HG02981 (cell line): ENCODE data around the gene NLN.
"Not testable (repeated sequence)": the region's sequence is repeated elsewhere in the genome, so short reads cannot be mapped to it uniquely, and the experiment has no call there.

Source experiments
- ATAC-seq: cut with Tn5 transposase; IDR thresholded peaks from one replicate; pipeline ENCODE4 v1.9.1; 2021; ENCODE audit warnings: mild to moderate bottlenecking, moderate library complexity; ENCODE audit not compliant: unreplicated experiment

The NLN gene

GRCh38 chr5:65866837-65867521 lies 145.0 kb downstream of the NLN start:
- no peak for ATAC-seq

DNA sequence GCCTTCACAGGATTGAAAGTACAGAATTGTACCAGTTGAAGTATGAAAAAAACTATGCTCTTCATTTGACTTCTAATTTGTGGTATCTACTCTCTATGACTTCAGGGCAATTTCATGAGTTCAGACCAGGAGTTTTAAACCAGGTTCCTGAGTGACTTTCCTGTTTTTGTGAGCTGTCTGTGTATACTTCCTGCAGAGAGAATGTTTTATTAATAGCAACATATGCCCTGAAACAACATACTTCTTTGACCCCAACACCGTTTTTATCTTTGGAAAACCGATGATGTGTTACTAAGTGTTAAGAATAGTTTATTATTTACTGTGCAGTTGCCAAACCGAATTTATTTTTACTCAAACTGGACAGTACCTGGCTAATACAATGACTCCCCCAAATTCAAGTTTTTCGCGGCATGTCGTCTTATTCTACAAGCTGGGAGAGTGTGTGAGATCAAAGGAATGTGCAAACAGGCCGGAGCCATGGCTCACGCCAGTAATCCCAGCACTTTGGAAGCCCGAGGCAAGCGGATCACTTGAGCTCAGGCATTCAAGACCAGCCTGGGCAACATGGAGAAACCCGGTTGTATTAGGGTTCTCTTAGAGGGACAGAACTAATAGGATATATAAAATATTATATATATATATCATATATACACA lies 145.7 kb downstream of the NLN start:
- ATAC-seq = no peak

DNA sequence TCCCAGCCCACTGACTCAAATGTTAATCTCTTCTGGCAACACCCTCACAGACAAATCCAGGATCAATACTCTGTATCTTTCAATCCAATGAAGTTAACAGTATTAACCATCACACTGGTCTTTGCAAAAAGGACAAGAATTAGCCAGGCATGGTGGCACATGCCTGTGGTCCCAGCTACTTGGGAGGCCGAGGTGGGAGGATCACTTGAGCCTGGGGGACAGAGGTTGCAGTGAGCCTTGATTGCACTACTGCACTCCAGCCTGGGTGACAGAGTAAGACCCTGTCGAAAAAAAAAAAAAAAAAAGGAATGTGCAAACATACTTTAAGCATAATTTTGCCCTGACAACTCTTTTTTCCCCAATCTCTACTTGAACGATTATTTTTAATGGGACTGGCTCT lies 146.5 kb downstream of the NLN start:
- no peak for ATAC-seq

DNA sequence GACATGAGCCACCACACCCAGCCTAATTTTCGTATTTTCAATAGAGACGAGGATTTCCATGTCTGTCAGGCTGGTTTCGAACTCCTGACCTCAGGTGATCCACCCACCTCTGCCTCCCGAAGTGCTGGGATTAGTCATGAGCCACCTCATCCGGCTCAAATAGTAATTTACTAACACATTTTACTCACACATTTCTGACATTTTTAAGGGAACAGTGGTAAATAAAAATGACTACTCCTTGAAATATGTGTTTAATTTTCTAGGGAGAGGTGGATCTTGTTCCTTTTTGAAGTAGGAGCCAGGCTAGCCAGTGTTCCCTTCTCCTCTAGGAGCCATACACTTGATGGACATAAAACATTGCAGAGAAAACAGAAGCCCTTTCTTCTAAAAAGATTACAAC lies 149.2 kb downstream of the NLN start:
- ATAC-seq = no peak

- ATAC-seq = not testable (repeated sequence)
These were observed 149.8 kb downstream of the NLN start for GRCh38 chr5:65871776-65872175.

DNA sequence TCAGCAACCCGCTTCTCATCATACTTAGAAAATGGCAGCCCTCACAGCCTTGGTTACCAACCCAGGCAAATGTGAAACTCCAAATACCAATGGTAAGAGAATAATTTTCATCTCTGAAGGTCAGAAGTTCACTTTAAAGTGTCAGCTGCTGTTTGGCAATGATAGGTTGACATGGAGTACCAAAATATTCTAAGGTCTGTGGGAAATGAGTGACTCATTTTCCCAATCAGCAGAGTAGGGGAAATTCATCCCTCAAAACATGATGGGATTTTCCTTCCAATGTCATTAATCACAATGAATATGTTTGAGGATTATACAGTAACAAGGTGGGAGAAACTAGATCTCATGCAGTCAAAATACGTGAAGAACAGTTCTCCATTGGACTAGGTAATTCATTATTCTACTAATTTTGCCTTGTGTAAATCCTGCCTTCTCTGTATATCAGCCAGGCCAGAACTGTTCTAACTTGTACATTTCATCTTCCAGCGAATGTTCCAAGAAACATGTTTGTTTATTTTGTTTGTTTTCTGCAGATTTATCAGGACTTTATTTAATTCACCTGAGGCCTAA lies 151.3 kb downstream of the NLN start:
- no peak for ATAC-seq

GRCh38 chr5:65874241-65874640 lies 152.2 kb downstream of the NLN start:
- no peak for ATAC-seq

DNA sequence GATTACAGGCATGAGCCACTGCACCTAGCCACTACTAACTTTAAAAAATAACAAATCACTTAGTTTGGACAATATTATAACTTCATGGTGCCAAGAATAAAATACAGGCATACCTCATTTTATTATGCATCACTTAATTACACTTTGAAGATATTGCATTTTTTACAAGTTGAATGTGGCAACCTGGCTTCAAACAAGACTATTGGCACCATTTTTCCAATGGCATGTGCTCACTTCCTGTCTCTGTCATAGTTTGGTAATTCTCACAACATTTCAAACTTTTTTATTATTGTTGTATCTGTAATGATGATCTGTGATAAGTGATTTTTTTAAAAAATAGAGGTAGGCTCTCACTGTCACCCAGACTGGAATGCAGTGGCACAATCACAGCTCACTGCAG lies 154.5 kb downstream of the NLN start:
- no peak for ATAC-seq

- ATAC-seq = no peak
These were observed 155.0 kb downstream of the NLN start for GRCh38 chr5:65876970-65877369.
